H1 (cell line): ENCODE results near the gene ATP13A2. TPM values are rescaled to one million over a fixed set of nuclear protein-coding genes. Genes with fewer than 3 reads are reported as not detected.

ENCODE experiments used
- CTCF ChIA-PET: fragments of 300-600 bp; sonication (Branson Sonifier 250); formaldehyde crosslinking; loops from one replicate; lab custom pipeline; 2021; ENCODE audit not compliant: partially characterized antibody; lab: Charles Lee
- POLR2A ChIA-PET: fragments of 300-600 bp; sonication (Branson Sonifier 250); formaldehyde crosslinking; loops from one replicate; lab custom pipeline; 2021; ENCODE audit warnings: inconsistent platforms; ENCODE audit not compliant: partially characterized antibody; lab: Charles Lee
- DNase-seq, 2 experiments: peaks; one replicate each; pipeline versions ENCODE4 v3.0.0 to v3.0.0-alpha.2; 2010 to 2022; ENCODE audit warnings: low spot score in 2 of 2, low read depth in 1 of 2, mixed read lengths in 1 of 2
- FAIRE-seq: peaks from 2 replicates; lab custom pipeline; 2011; peaks lifted over from hg19 to GRCh38; lab: Jason Lieb, UNC
- H2AFZ ChIP-seq: 2 replicates; pipeline ENCODE4 v1.8.1; 2012; ENCODE audit warnings: low read length, inconsistent platforms
- H2AK5ac ChIP-seq: 2 replicates; pipeline ENCODE4 v1.6.1; 2013; ENCODE audit warnings: low read depth, low read length
- H2BK120ac ChIP-seq: replicated peaks from 2 replicates; pipeline ENCODE3; 2013; ENCODE audit warnings: low read depth, low read length, inconsistent platforms
- H2BK12ac ChIP-seq: 2 replicates; pipeline ENCODE4 v1.6.1; 2013; ENCODE audit warnings: low read depth, low read length
- H2BK15ac ChIP-seq: 2 replicates; pipeline ENCODE4 v1.6.1; 2013; ENCODE audit warnings: low read length
- H2BK20ac ChIP-seq: 2 replicates; pipeline ENCODE4 v1.6.1; 2013; ENCODE audit warnings: low read length
- H2BK5ac ChIP-seq: 2 replicates; pipeline ENCODE4 v1.6.1; 2013; ENCODE audit warnings: low read depth, low read length
- H3K14ac ChIP-seq: 2 replicates; pipeline ENCODE4 v1.6.1; 2013; ENCODE audit warnings: inconsistent platforms; ENCODE audit not compliant: insufficient read length
- H3K18ac ChIP-seq: 2 replicates; pipeline ENCODE4 v1.6.1; 2013; ENCODE audit warnings: low read length; ENCODE audit errors: extremely low read depth
- H3K23ac ChIP-seq: 2 replicates; pipeline ENCODE4 v1.6.1; 2013; ENCODE audit warnings: inconsistent platforms; ENCODE audit not compliant: insufficient read length
- H3K23me2 ChIP-seq: 2 replicates; pipeline ENCODE4 v1.6.1; 2013; ENCODE audit warnings: low read depth, low read length
- H3K27ac ChIP-seq: 2 replicates; pipeline ENCODE4 v1.6.1; 2011; ENCODE audit warnings: low read depth, low read length, inconsistent platforms
- H3K27me3 ChIP-seq, 4 experiments: replicated peaks in 1 of 4; 1 replicate in 1 of 4; 2 replicates in 3 of 4; pipeline versions ENCODE4 v1.6.1 to v1.8.1; 2011 to 2013; ENCODE audit warnings: low read length in 3 of 4, mild to moderate bottlenecking in 3 of 4, inconsistent platforms in 2 of 4, mixed read lengths in 2 of 4, moderate library complexity in 1 of 4; ENCODE audit not compliant: control insufficient read depth in 3 of 4, insufficient read depth in 3 of 4; ENCODE audit errors: extremely low read depth in 1 of 4
- H3K36me3 ChIP-seq, 4 experiments: 2 replicates each; pipeline versions ENCODE4 v1.6.1 to v1.8.1; 2011 to 2013; ENCODE audit warnings: mild to moderate bottlenecking in 4 of 4, low read length in 3 of 4, moderate library complexity in 2 of 4, control low read depth in 1 of 4, inconsistent platforms in 1 of 4; ENCODE audit not compliant: insufficient read depth in 4 of 4, control insufficient read depth in 2 of 4
- H3K4ac ChIP-seq: replicated peaks from 2 replicates; pipeline ENCODE3; 2013; ENCODE audit warnings: low read length, low read depth, mixed read lengths, inconsistent platforms; ENCODE audit not compliant: insufficient read length
- H3K4me1 ChIP-seq, 4 experiments: replicated peaks in 1 of 4; 1 replicate in 1 of 4; 2 replicates in 3 of 4; pipeline versions ENCODE4 v1.6.1 to v1.8.1; 2011 to 2013; ENCODE audit warnings: low read length in 3 of 4, inconsistent platforms in 2 of 4, mixed read lengths in 1 of 4; ENCODE audit not compliant: insufficient read depth in 4 of 4, control insufficient read depth in 3 of 4
- H3K4me2 ChIP-seq, 2 experiments: 2 replicates each; pipeline versions ENCODE4 v1.6.1 to v1.8.1; 2011 to 2013; ENCODE audit warnings: low read depth in 2 of 2, low read length in 2 of 2, control low read depth in 1 of 2, inconsistent platforms in 1 of 2, mild to moderate bottlenecking in 1 of 2; ENCODE audit not compliant: insufficient read depth in 1 of 2
- H3K4me3 ChIP-seq, 4 experiments: fragments of 200-600, 300-600 bp in 1 of 4; sonication (generic), shearing (Covaris generic), sonication (Bioruptor Twin) in 1 of 4; 2 replicates each; pipeline versions ENCODE4 v1.5.1 to v1.8.1; 2011 to 2016; ENCODE audit warnings: low read length in 4 of 4, low read depth in 3 of 4, control low read depth in 2 of 4, inconsistent platforms in 2 of 4, mild to moderate bottlenecking in 2 of 4, mixed read lengths in 1 of 4, moderate library complexity in 1 of 4; ENCODE audit not compliant: insufficient read depth in 2 of 4; ENCODE audit errors: extremely low read depth in 1 of 4
- H3K56ac ChIP-seq: replicated peaks from 2 replicates; pipeline ENCODE3; 2013; ENCODE audit warnings: low read depth, mild to moderate bottlenecking, mixed read lengths, low read length, inconsistent platforms; ENCODE audit not compliant: insufficient read length
- H3K79me1 ChIP-seq: 2 replicates; pipeline ENCODE4 v1.6.1; 2013; ENCODE audit warnings: low read depth, low read length, control low read depth
- H3K79me2 ChIP-seq, 2 experiments: 2 replicates each; pipeline versions ENCODE4 v1.6.1 to v1.8.1; 2012 to 2013; ENCODE audit warnings: low read length in 2 of 2, mild to moderate bottlenecking in 2 of 2, inconsistent platforms in 1 of 2; ENCODE audit not compliant: insufficient read depth in 2 of 2, control insufficient read depth in 1 of 2
- H3K9ac ChIP-seq, 4 experiments: replicated peaks in 1 of 4; 1 replicate in 1 of 4; 2 replicates in 3 of 4; pipeline versions ENCODE4 v1.6.1 to v1.8.1; 2011 to 2013; ENCODE audit warnings: low read depth in 3 of 4, low read length in 3 of 4, control low read depth in 2 of 4, mild to moderate bottlenecking in 2 of 4, moderate library complexity in 2 of 4, inconsistent platforms in 1 of 4; ENCODE audit errors: extremely low read depth in 1 of 4
- H3K9me3 ChIP-seq, 2 experiments: 2 replicates each; pipeline versions ENCODE4 v1.6.1 to v1.8.1; 2012 to 2013; ENCODE audit warnings: mild to moderate bottlenecking in 2 of 2, moderate library complexity in 2 of 2, control low read depth in 1 of 2, inconsistent platforms in 1 of 2, low read depth in 1 of 2, low read length in 1 of 2, mixed read lengths in 1 of 2; ENCODE audit not compliant: insufficient read depth in 2 of 2
- H4K20me1 ChIP-seq, 2 experiments: replicated peaks in 1 of 2; 2 replicates each; pipeline versions ENCODE3 to v1.8.1; 2011 to 2013; ENCODE audit warnings: inconsistent platforms in 2 of 2, low read length in 2 of 2, mild to moderate bottlenecking in 1 of 2; ENCODE audit not compliant: insufficient read depth in 2 of 2, control insufficient read depth in 1 of 2
- H4K5ac ChIP-seq: 2 replicates; pipeline ENCODE4 v1.6.1; 2013; ENCODE audit warnings: low read length, low read depth, mixed read lengths, inconsistent platforms; ENCODE audit not compliant: insufficient read length
- H4K8ac ChIP-seq: 2 replicates; pipeline ENCODE4 v1.8.0; 2013; ENCODE audit warnings: mild to moderate bottlenecking, moderate library complexity, low read length, inconsistent platforms; ENCODE audit not compliant: insufficient read depth; ENCODE audit errors: extremely low read depth
- H4K91ac ChIP-seq: replicated peaks from 2 replicates; pipeline ENCODE3; 2013; ENCODE audit warnings: low read length, mixed read lengths, inconsistent platforms; ENCODE audit not compliant: insufficient read length
- KDM1A ChIP-seq: fragments of 200-600, 300-600 bp; sonication (generic); IDR thresholded peaks from 2 replicates; pipeline ENCODE4 v1.7.1; 2016; ENCODE audit warnings: mild to moderate bottlenecking, low read length, borderline replicate concordance
- TAF1 ChIP-seq: IDR thresholded peaks from 2 replicates; pipeline ENCODE4 v1.6.1; 2011; ENCODE audit warnings: mild to moderate bottlenecking, low read depth, low read length
- WGBS, 2 experiments: shearing (Covaris generic) in 1 of 2; methylation state at CpG; one replicate each; pipeline versions ENCODE4 v1.1.6 to v1.1.7; 2013 to 2015; ENCODE audit warnings: low lambda C conversion rate in 2 of 2, mixed read lengths in 2 of 2, inconsistent platforms in 1 of 2, low coverage in 1 of 2, missing lambda C conversion rate in 1 of 2; ENCODE audit not compliant: insufficient replicate concordance in 2 of 2, insufficient coverage in 1 of 2, insufficient read length in 1 of 2; ENCODE audit errors: extremely low coverage in 1 of 2, missing lambda C conversion rate in 1 of 2; 5-methylcytosine and 5-hydroxymethylcytosine counted together
- polyA plus RNA-seq, 7 experiments: library from polyadenylated mRNA; depleted of rRNA in 3 of 7; stranded (reverse) in 5 of 7; unstranded in 2 of 7; fragments of >200 nt in 5 of 7; fragments of 200-250 nt in 2 of 7; gene quantifications; 1 replicate in 5 of 7; 2 replicates in 1 of 7; 4 replicates in 1 of 7; pipeline versions ENCODE4 v1.2.1 to v1.2.3, GENCODE V29; 2011 to 2013; ENCODE audit warnings: missing spikeins in 2 of 7, mixed read lengths in 2 of 7
- total RNA-seq: library from RNA; stranded (reverse); fragmentation: NEBNext Ultra II Directional; extraction: Animal tissue kit (Norgen Biotek cat#: 25700); gene quantifications from 2 replicates; pipeline ENCODE4 v1.2.1, GENCODE V29; 2021

ATP13A2 gene
- total and polyA plus RNA-seq, 2 of the 8 experiments (the other 6 are each of a cell fraction or from before 2014, with no cell fraction given), result 82.1 to 83.6 TPM

DNA sequence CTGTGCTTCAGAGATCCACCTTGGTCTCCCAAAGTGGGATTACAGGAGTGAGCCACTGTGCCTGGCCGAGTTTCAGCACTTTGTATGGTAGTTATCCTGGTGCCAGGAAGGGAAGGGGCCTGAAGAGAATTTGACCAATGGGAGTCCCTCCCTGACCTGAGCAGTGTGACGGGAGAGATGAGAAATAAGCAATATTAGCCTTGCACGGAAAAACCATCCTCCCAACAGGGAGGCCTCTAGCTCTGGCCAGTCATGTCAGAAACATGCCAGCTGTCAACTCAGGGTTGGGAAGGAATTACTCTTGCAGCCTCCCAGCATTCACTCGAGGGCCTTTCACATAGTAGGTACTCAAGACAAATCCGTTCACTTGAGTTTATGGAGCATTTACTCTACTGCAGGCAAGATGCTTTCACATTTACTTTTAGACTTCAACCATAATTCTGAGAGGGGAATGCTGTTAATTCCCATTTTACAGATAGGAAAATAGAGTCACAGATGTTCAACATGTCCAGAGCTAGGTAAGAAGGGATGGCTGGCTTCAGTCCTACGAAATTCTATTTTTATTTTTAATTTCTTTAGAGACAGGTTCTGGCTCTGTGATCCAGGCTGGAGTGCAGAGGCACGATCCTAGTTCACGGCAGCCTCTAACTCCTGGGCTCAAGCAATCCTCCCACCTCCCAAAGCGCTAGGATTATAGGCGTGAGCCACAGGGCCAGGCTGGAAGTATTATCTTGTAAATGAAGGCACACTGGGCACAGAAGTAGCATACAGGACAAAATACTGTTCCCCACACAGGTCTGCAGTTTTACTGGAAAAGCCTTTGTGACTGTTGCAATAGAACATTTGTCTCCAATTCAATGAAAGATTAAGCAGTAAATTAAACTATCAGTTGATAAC lies 3.2 kb upstream of the ATP13A2 start:
- DNase-seq (no peak), FAIRE-seq (no peak)
- Histone ChIP-seq H3K4me1 (peaks cover 24 to 40% (median 28%) of the 10 kb centered on the region in 4 experiments), H2AK5ac (no peak overlapping the region), H3K9me3 (no peaks in the 10 kb centered on the region), H3K9ac (no peak overlapping the region), H4K8ac (no peak overlapping the region), H2BK15ac (no peak overlapping the region), H2BK20ac (peak overlapping the region; percentile 86), H3K27ac (no peak overlapping the region), H3K56ac (no peak overlapping the region), H3K23ac (no peak overlapping the region), H3K14ac (no peak overlapping the region), H3K4me3 (no peak overlapping the region), H2BK120ac (peak overlapping the region; percentile 36), H3K4me2 (peak overlapping the region in 1 of 2 experiments; percentile 47; a peak in 3 of 4 replicates), H3K36me3 (peaks cover 1 to 16% (median 6%) of the 10 kb centered on the region in 4 experiments; a peak in 7 of 8 replicates), H2AFZ (no peak overlapping the region), H3K27me3 (no peaks in the 10 kb centered on the region), H4K91ac (peak overlapping the region; percentile 17), H3K79me1 (no peaks in the 10 kb centered on the region; the same call in 1 of the 2 replicates), H3K23me2 (peaks cover 5% of the 10 kb centered on the region; the same call in 1 of the 2 replicates), H3K79me2 (peaks cover 0 to 4% of the 10 kb centered on the region in 2 experiments; a peak in 1 of 4 replicates), H3K4ac (no peak overlapping the region), H3K18ac (peak overlapping the region; percentile 27; the same call in 1 of the 2 replicates), H2BK5ac (peak overlapping the region; percentile 79; the same call in 1 of the 2 replicates), H4K5ac (no peak overlapping the region), H2BK12ac (peak overlapping the region; percentile 80; the same call in 1 of the 2 replicates), H4K20me1 (peaks cover 0 to 5% of the 10 kb centered on the region in 2 experiments)
- ChIA-PET POLR2A (interaction anchor here (0.6 to 1.4 kb wide), 4 partner anchors 8 to 304 kb away, joined by 3 to 5 read pairs (median 3); no protein-coding TSS in a partner anchor), CTCF (interaction anchor here (1.4 to 3.9 kb wide), 5 partner anchors 15 to 125 kb away, joined by 4 to 31 read pairs (median 6); no protein-coding TSS in a partner anchor)
- TF ChIP-seq TAF1, result no peak
- peak; percentile 75; the same call in 1 of the 2 replicates for TF ChIP-seq KDM1A
- 55% methylated on average over 10 of the region's 10 CpGs; no CpG with 5 or more reads in 1 of the 2 experiments for WGBS, 2 experiments
